GM18519 (cell line): ENCODE results near the gene KCNK3.

Experiments used
- ATAC-seq: cut with Tn5 transposase; IDR thresholded peaks from one replicate; pipeline ENCODE4 v1.9.1; 2021; ENCODE audit warnings: mild to moderate bottlenecking, moderate library complexity; ENCODE audit not compliant: unreplicated experiment, low FRiP score

Gene KCNK3

GRCh38 chr2:26710145-26710544 lies 17.6 kb downstream of the KCNK3 start:
- no peak for ATAC-seq

GRCh38 chr2:26710743-26711456 lies 18.4 kb downstream of the KCNK3 start:
- no peak for ATAC-seq

DNA sequence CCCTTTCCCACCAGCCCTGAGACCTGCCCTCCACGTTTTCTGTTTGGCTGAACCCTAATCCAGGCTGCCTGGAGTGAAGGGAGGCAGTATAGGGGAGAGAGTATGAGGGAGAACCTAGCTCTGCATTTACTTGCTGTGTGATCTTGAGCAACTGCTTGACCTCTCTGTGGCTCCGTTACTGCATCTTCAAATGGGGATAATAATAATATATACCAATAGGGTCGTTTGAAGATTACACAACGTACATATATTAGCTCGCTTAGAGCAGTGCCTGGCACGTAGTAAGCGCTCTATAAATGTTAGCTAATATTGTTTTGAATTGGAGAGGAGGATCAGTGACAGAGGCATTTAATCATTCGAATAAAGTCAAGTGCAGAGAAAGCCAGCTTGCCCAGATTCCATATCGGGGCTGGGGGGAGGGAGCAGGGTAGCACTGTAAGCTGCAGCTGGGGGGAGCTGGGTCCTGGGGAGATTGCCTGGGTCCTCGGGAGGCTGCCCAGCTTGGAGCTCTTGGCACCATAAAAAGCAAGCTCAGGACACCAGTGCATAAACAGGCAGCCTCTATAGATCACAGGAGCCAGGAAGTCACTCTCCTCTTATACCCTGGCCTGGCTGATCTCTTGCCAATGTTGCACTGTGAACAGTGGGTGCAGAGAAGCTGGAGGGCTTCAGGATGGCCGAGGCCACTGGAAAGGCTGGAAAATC lies 19.1 kb downstream of the KCNK3 start:
- ATAC-seq: no peak

GRCh38 chr2:26712486-26713465 lies 20.3 kb downstream of the KCNK3 start:
- ATAC-seq: no peak

GRCh38 chr2:26715528-26716270 lies 23.2 kb downstream of the KCNK3 start:
- ATAC-seq: no peak

DNA sequence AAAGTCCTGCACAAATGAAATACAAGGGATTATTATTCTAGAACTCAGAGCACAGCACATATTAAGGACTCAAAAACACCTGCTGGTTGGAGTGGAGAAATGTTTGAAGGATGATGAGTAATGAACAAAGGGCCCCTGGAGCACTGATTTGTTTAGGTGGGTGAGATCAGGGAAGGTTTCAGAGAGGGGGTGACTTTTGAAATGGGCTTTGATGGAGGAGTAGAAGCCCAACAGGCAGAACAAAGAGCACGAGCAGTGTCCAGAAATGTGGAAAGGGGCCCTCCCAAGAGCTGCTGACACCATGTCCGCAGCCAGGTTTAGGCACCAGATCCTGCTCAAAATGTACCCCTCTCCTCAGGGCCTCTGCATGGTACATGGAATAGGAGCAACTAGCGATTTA lies 23.8 kb downstream of the KCNK3 start:
- no peak for ATAC-seq

DNA sequence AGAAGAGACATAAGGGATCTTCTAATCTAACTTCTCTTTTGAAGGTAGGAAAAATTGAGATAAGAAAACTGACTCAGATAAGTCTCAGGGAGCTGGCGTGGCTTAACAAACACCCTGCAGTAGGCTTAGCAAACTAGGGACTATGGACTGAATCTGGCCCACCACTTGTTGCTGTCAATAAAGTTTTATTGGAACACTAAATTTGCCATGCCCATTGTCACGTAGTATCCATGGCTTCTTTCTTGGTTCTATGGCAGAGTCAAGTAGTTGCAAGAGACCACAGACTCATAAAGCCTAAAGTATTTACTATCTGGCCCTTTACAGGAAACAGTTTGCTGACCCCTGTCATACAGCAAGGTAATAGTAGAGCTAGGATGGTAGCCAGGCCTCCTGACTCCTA lies 24.2 kb downstream of the KCNK3 start:
- no peak for ATAC-seq

DNA sequence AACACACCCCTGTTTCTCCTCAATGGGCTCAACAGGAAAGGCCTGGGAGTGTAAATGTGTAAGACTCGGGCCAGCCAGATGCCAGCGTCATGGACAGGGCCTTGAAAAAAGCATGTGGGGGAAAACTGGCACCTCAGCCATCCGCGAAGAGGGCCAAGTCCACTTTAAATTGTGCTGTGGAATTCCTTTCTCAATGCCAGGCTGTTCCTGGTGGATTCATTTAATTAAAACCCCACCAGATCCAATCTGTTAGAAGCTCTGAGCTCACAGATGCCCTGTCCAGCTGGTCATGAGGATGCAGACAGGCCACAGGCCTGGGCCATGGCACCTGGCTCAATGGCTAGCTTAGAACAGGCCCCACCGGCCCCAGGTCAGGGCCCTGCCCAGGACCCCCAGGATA lies 24.8 kb downstream of the KCNK3 start:
- ATAC-seq: no peak

DNA sequence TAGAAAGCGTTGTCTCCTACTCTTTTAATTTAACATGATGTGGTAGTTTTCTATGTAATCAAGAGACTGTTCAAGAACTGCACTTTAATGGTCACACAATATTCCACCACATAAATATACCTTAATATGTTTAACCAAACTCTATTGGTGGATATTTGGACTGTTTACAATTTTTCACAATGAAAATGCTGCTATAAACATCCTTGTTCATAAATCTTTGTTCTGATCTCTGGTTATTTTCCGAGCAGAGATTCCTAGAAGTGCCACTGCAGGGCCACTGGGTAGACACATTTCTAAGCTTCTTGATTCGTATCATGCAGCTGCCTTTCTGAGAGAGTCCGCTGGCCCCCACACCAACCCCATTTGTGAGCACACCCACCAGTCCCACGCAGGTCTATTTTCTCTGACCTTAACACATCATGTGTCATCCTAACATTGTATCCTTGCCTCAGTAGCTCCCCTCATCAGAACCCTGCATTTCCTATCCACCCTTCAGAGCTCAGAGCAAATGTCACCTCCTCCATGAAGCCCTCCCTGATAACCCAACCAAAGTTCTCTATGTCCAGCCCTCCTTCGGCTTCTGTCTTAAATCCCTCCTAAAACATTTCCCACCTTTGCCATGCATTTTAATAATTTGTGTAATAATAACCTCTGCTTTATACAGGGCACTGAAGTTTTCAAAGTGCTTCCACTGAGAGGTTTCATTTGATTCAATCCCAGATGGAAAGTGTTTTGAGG lies 26.6 kb downstream of the KCNK3 start:
- ATAC-seq: no peak

DNA sequence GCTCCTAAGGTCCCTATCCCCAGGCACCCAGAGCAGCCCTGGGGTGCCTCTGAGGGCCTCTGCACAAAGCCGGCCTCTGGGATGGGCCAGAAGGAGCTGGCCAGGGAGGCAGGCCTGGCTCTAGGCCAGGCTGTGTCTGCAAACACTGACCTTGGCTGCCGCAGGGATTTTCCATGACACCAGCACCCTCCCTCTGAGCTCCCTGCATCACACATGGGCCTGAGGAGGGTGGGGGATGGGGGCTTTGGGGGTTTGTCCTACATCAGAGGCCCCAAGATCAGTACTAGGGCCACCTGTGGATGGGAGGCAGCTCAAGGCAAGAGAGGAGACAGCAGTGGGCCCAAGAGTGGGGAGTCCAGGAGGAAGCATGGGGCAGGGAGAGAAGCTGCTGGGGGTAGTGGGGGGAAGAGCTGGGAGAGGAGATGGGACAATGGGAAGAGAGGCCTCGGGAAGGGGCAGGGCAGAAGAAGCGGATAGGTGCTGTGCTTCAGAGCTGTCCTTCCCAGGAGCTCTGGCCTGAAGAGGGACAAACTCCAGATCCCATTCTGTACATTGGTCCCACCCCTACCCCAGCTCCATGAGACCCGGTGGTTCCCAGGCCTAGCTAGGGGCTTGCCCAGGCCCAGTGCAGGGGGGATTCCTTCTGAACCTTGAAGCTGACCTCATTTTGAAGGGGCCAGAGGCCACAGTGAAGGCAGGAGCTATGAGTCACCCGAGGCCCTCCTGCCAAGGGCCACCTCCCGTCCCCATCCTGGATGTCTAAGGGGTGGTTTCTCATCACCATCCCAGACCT lies 28.0 kb downstream of the KCNK3 start:
- no peak for ATAC-seq

DNA sequence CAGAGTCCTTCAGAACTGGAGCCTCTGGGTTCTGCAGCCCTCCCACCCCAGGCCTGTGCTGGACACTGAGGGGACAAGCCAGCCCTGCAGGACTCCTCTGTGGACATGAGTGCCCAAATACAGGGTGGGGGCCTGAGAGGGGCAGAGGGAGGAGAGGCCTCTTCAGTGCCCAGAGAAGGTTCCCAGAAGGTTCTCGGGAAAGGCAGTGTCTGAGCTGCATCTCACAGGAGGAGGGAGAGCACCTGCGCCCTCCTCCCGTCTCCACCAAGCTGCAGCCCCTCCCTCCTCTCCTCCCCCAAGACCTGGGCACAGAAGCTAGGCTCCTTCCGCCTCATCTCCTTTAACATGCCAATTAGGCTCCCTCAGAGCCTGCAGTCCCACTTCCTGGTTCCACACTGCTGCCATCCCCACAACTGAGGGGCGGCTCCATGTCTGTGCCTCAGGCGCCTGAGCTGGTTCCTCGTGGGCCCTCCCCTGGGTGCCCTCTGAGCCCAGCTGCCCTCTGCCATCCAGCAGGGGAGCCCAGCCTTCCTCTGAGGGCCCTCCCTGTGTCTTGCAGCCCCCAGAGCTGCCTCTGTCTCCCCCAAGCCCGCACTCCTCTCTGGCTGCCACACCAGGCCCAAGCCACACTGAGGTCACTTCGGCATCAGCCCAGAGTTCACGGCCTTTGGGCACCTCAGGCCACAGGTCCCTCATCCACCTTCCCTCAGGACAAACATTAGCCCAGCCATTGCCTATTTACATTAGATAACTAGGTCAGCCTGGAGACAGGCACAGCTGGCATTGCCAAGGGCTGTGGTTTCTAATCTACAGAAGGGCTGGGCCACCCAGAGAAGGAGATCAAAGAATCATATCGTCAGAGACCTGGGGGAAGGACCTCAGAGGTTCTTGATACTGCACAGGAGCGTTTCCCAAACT lies 28.9 kb downstream of the KCNK3 start:
- ATAC-seq: no peak

GRCh38 chr2:26722328-26722727 lies 29.8 kb downstream of the KCNK3 start:
- no peak for ATAC-seq

DNA sequence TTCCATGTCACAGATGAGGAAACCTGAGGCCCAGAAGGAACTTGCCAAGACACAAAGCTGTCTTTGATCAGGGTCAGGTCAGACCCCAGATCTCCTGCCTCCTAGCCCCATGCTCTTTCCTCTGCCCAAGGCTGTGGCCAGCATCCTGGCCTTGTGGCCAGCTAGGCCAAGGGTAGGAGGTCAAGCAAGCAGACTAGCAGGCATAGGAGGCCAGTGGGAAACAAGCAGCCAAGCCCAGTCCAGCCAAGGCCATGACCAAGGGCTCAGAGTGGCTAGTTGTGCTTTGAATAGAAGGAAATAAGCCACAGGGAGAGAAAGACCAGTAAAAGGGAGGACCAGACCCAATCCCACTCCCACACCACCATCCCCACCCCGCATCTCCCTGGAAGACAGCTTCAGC lies 30.4 kb downstream of the KCNK3 start:
- no peak for ATAC-seq

- no peak for ATAC-seq
Observed at GRCh38 chr2:26723475-26723874, 31.0 kb downstream of the KCNK3 start.

DNA sequence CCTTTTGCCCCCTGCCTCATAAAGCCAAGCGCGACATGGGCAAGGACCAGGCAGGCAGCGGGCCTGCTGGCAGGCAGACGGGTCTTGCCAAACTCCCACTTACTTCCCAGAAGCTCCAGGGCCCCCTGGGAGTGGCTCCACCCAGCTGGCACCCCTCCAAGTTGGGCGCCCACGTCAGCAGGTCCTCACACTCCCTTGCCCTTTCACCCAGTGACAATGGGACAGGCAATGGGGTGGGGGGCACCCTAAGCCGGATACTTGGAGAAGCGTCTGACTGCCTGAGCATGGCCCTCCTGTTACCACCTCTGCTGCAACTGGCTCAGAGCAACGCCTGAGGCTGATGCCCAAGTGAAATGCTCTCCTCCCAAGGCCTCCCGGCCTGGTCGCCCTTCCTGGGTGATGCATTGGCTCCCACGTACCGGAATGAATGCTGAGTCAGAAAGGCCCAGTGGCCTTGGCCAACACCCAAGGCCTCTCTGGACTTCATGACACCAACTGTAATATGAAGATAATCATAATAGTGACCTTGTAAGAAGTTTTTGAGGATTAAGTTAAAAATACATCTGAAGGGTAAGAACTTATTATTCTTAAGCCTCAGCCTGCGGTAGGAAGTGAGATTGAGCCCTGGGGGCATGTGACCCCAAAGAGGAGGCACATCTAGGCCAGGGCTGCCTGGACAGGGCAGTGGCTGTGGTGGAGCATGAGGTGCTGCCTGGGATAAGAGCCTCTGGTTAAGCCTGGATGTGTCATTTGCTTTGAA lies 31.6 kb downstream of the KCNK3 start:
- no peak for ATAC-seq

GRCh38 chr2:26724784-26725520 lies 32.4 kb downstream of the KCNK3 start:
- ATAC-seq: no peak

- ATAC-seq: no peak
Observed at GRCh38 chr2:26725521-26725820, 32.9 kb downstream of the KCNK3 start.
